GM20431 (cell line): ENCODE data around the gene HLA-C.

Experiments used
- in situ Hi-C: fragments of 300-500 bp; cut with MseI, MboI; formaldehyde crosslinking; loops from one replicate; pipeline ENCODE4 v1.15.0; 2020; ENCODE audit warnings: low sequenced_read_pairs; ENCODE audit not compliant: unreplicated experiment

HLA-C gene

DNA sequence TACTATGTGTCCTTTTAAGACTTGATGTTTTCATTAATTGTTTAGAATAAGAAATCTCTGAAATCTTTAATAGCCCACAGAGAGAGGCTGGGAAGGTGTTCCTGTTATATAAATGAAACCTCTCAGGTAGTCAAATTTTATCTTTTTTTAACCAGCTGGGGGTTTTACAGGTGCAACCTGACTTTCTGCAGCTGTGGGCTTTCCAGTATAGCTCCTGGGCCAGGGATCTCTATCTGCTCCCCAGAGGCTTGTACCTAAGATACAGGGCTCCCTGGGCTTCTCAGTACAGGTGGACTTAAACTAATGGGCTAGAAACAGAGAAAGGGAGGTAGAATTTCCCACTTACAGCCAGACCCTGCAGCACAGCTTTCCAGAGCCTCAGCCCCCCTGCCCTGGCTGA, 49.4 kb downstream of the HLA-C start:
- in situ Hi-C loops: no loop called here
